Effector CD8-positive, alpha-beta T cell (primary cell): ENCODE results near the gene FAM241A.

Experiments used
- DNase-seq: peaks from one replicate; lab custom pipeline; 2025; lab: John Stamatoyannopoulos, UW

The FAM241A gene

DNA sequence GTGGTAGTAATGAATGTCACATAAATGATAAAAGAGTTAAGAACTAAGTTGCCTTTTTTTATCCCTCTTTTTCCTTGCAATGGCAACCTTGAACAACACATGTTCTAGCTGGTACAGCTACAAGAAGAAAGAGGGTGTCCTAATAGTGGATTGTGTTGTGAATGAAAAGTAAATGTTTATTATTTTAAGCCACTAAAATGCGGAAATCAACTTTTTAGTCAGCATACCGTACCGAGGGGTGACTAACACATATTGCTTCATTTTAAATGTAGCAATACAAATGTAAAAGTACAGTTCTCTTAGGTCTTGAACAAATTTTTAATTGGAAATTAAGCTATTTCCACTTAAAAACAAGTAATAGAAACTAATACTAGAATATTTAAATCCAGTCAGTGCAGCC, 68.6 kb downstream of the FAM241A start:
- DNase-seq = no peak

DNA sequence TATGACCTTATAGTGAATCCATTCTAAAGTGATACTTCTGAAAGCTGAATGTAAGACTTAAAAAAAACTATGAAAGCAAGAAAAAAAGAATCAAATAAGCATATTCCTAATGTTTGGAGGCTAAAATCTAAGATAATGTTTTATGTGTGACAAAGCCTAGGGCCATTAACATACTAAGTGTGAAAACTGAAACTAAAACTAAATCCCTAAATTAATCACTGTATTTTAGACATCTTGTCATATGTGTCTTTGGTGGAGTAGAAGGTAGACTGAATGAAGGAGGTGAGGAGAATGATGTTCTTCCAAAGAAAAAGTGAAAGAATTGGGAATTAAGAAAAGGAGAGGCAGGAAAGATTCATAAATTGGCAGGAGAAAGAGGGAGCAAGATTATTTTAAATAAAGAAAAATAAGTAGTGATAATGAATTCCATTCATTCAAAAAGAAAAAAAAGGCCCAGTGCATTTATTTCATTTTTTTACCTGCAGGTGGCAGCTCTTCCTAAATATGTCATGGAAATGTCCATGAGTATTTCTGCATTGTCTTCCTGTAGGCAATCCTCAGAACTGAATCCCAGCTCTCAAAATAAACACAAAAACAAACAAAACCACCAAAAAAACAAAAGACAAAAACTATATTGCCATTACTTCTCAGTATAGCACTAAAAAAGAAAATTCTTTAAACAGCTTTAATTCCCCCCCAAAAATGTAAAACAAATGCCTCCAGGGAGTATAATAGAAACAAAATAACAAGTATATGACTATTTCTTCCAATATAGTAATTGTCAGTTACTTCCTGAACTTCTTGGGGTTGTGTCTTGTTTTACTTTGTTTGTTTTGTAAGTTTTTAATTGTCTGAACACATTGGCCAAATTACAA, 69.4 kb downstream of the FAM241A start:
- DNase-seq = no peak

DNA sequence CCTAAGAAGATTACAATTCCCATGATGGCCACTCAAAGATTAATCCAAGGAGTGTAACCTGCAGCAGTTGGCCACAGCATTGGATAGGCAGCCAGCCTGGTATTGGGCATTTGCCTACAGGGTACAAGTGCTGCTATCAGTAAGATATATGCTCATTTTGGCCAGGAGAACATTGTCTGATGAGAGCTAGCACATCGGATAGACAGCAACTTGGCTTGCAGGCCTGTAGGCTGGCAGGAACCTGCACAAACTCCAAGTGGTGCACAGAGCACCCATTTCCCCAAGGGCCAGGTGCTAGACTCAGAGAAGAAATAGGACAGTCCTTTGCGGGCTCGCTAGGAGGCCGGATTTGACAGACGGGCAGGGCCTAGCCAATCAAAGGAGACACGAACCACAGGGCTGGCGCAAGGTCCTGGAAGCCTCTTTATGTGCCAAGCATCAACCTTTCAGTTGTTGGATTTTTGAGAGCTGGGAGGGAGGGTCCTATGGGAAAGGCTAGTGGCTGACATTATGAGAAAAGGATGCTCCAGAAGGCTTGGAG, 74.6 kb downstream of the FAM241A start:
- DNase-seq = no peak

DNA sequence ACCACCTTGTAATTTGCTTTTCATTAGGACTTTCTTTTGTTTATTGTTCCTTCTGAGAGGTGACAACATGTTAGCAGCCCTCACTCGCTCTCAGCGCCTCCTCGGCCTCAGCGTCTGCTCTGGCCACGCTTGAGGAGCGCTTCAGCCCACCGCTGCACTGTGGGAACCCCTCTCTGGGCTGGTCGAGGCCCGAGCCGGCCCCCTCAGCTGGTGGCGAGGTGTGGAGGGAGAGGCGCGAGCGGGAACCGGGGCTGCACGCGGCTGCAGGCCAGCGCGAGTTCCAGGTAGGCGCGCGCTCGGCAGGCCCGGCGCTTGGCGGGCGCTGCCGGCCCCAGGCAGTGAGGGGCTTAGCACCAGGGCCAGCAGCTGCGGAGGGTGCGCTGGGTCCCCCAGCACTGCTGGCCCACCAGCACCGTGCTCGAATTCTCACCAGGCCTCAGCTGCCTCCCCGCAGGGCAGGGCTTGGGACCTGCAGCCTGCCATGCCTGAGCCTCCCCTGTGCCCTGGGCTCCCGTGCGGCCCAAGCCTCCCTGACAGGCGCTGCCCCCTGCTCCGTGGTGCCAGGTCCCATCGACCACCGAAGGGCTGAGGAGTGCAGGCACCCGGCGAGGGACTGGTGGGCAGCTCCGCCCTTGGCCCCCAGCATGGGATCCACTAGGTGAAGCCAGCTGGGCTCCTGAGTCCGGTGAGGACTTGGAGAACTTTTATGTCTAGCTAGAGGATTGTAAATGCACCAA, 77.1 kb downstream of the FAM241A start:
- DNase-seq = no peak

DNA sequence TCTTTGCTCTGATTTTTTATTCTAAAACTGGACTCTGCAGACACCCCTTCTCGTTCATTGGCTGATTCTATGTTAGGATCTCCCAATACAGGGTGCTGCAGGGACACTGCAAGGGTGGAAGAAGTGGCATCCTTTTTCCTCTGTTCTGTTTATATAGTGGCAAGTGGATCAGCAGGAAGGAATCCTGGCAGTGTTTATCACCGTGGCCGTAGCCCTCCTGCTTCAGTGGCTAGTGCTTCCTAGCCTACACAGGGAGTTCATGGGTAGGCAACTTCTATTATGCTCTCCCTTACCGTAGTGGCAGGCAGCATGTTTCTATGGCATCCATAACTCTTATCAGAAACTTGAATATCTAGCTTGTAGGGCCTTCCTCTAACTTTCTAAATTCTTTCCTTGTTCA, 79.9 kb downstream of the FAM241A start:
- no peak for DNase-seq

DNA sequence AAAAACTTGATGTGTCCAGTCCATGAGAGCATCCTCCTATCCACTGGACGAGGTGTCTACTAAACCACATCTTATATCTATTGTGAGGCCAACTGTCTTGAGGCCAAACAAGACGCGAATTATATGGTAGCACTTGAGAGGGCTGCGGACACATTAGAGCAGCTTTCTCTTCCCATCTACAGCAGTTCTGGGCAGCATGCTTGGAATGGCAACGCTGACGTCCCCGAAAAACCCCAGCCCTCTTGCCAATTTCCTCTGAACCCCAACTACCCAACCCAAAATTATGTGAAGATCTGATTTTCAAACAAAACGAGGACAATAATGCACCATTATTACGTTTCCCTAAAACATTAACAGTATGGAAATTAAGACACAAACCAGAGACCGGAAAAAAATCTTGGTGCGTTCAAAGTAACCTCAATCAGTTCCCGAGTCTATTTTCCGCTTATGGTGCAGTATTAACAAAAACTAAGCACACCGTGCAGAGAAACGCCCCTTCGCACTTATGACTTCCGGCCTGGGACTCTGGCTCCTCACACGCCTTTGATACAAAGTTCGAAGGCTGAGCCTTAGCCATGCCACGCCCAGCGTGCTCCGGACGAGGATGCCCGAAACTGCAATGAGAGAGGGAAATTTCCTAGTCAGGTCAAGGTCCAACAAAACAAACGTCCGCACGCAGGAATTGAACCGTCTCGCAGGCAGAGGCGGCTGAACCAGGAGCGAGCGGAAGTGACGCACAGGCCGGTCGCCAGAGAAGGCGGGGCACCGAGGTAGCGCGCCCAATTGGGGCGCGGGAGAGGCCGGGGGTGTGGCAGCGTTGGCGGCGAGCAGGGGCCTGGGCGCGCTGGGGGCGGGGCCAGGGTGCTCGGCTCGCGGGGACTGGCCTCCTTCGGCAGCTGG, 85.9 kb downstream of the FAM241A start:
- DNase-seq = peak; percentile 91

DNA sequence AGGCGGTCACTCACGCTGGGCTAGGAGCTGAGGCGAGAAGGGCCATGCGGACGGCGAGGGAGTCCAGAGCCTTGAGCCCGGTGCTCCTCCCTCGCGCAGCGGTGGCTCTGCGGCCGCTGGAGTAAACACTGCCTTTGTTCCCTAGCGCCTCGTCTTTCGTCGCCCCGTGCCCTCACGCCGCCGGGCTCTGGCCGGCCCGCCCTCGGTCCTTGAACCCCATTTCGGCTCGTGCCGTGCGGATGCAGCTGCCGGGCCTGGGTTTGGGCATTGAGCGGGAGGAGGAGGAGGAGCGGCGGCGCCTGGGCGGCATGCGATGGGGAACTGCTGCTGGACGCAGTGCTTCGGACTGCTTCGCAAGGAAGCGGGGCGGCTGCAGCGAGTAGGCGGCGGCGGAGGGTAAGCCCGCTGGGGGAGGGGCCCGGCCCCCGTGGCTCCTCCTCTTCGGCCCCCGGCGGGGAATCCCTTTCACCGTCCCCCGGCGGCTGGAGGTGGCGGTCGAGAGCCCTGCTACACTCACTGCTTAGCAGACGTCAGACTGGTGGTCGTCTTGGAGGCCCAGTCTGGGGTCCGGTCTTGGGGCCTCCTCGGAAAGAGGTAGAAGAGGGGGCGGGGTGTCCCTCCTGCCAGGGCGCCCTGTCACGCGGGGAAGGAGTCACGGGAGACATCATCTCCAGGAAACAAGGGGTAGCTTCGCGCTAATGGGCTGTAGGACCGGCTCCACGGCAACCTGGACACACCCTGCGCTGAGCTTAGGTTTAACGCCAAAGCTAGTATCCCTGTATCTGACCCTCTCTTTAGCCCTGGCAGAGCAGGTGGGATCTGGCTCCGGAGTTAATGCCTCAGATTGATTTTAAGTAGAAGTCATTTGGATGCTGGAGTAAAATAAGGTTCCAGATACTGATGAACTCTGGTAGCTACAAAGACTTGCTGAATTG, 86.8 kb downstream of the FAM241A start, which contains the start of gene AP1AR:
Gene AP1AR, plus strand, starts transcription at position 9 of the 935 bp plus-strand sequence. Its CDS starts 305 bp downstream, at position 314.
- peak; percentile 70 for DNase-seq

DNA sequence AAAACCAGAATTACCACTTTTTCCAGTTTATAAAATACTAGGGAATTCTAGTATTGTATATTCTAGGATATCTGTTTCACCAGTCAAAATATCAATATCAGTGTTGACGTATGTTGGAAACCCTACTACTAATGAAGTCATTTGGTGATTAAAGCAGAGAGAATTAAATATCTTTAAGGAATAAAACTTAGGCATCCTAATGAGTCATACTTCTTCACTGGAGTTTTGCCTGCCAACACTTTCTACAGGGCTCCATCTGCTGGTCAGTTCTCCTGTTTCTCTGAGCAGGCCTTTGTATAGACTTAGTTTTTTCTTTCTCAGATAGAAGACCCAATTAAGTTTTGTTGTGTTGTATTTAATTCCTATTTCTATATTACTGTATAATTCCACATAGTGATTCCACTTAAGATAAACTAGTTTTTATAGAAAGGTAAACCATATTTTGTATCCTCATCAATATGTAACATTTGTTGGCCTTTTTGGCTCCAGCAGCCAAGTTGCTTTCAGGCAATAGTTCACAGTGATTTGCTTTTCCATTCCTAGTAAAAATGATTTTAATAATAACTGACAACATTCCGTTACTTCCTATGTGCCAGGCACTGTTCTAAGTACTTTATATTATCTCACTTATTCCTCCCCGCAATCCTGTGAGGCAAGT, 89.8 kb downstream of the FAM241A start:
- DNase-seq = peak; percentile 28

DNA sequence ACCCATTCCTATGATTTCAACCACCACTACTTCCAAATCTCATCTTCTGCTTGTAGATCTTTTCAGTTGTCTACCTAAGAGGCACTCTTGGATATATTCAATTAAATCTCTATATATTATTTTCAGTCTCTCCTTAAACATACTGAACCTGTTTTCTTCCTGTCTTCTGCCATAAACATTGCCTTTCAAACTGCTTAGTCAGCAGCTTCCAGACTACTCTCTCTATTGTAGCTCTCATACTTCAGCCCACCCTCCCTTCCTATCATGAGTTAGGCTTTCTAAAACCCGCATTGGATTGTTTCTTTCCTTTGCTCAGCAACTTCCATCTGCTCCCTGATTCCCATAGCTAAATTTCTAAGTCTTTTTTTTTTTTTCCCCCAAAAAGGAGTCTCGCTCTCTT, 90.8 kb downstream of the FAM241A start:
- no peak for DNase-seq

DNA sequence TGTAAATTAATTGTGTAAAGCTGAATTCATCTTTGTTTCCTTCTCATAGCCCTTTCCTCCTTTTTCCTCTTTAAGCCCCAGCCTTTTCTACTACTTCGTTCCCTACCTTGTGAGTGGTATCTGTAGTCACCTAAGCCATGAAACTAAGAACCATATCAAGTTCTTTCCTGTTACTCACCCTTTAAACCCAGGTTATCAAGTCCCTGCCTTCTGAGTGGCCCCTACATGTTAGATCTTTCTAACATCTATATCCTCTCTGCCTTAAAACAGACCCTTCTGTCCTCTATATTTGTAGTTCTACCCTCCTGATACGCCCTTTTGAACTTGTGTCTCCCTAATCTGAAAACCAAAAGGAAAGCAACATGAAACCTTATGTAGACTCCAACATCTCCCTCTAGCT, 93.6 kb downstream of the FAM241A start:
- DNase-seq = no peak
